Heart left ventricle (tissue), 16 donors: Measurements from ENCODE around the gene DGKG. TPM values are rescaled to one million over a fixed set of nuclear protein-coding genes. Genes with fewer than 3 reads are reported as not detected.

Experiments used
- ATAC-seq, 4 donors: fragments of 200-7000 bp; cut with Tn5 transposase; one replicate each; pipeline ENCODE4 v1.9.1; 2020 to 2022; ENCODE audit warnings: moderate library complexity in 4 of 4, mild to moderate bottlenecking in 3 of 4, moderate number of reproducible peaks in 1 of 4
- DNase-seq, 5 donors: peaks; one replicate each; pipeline ENCODE4 v3.0.0-alpha.2; 2020
- H3K27ac ChIP-seq, 12 donors: fragments of 200-600 bp; sonication (generic) in 4 of 12; one replicate each; pipeline versions ENCODE4 v1.5.0 to v1.8.0; 2016 to 2022; ENCODE audit warnings: mild to moderate bottlenecking in 2 of 12
- H3K27me3 ChIP-seq, 9 donors: fragments of 200-600 bp; sonication (generic) in 2 of 9; one replicate each; pipeline versions ENCODE4 v1.5.1 to v1.8.0; 2016 to 2022; ENCODE audit warnings: mild to moderate bottlenecking in 3 of 9
- H3K36me3 ChIP-seq, 9 donors: fragments of 200-600 bp; sonication (generic) in 2 of 9; one replicate each; pipeline versions ENCODE4 v1.5.0 to v1.8.0; 2018 to 2022; ENCODE audit warnings: mild to moderate bottlenecking in 2 of 9
- H3K4me1 ChIP-seq, 12 donors: fragments of 200-600 bp; sonication (generic) in 4 of 12; one replicate each; pipeline versions ENCODE4 v1.5.0 to v1.8.0; 2016 to 2022; ENCODE audit warnings: mild to moderate bottlenecking in 3 of 12
- H3K4me3 ChIP-seq, 12 donors: fragments of 200-600 bp; sonication (generic) in 4 of 12; one replicate each; pipeline versions ENCODE4 v1.5.0 to v1.8.0; 2017 to 2022; ENCODE audit warnings: mild to moderate bottlenecking in 9 of 12, moderate library complexity in 4 of 12
- H3K9me3 ChIP-seq, 12 donors: fragments of 200-600 bp; sonication (generic) in 4 of 12; one replicate each; pipeline versions ENCODE4 v1.5.0 to v1.8.0; 2016 to 2022; ENCODE audit warnings: mild to moderate bottlenecking in 1 of 12
- CTCF ChIP-seq, 12 donors: fragments of 200-600 bp; sonication (generic) in 4 of 12; IDR thresholded peaks; one replicate each; pipeline versions ENCODE4 v1.5.0 to v1.8.0; 2018 to 2022; ENCODE audit warnings: antibody characterized with exemption in 12 of 12, mild to moderate bottlenecking in 5 of 12
- POLR2A ChIP-seq, 2 donors: fragments of 450-650 bp; IDR thresholded peaks; one replicate each; pipeline ENCODE4 v1.6.1; 2017; ENCODE audit warnings: antibody characterized with exemption in 2 of 2, mild to moderate bottlenecking in 2 of 2, moderate library complexity in 2 of 2
- WGBS, 4 donors: extraction: QIAGEN DNeasy Blood & Tissue Kit in 2 of 4; methylation state at CpG; one replicate each; pipeline versions ENCODE4 v1.1.5 to v1.1.7; 2013 to 2018; 5-methylcytosine and 5-hydroxymethylcytosine counted together
- intact Hi-C, 10 donors: fragments of 100-400 bp; cut with DNase I; formaldehyde crosslinking; loops; one replicate each; pipeline versions ENCODE4 v1.11.1 to v1.14.2; 2022
- polyA plus RNA-seq, 2 donors: library from polyadenylated mRNA; stranded (reverse); fragments of 200-250 nt; gene quantifications; one replicate each; pipeline ENCODE4 v1.2.3, GENCODE V29; 2013
- total RNA-seq, 9 donors: library from RNA; depleted of rRNA in 2 of 9; stranded (reverse); fragments of >200 nt in 2 of 9; fragmentation: NEBNext Ultra II Directional in 3 of 9; extraction: Animal tissue kit (Norgen Biotek cat#: 25700) in 3 of 9; gene quantifications; one replicate each; pipeline versions ENCODE4 v1.1.0 to v1.2.4, GENCODE V29; 2016 to 2023
- donor health status: ischemic (EF 13 %, LVEDD 7.1; RV severe dilation, severe dysfunction).
- donor health status: healthy with polysubstance abuse.
- donor health status: DM: no; HTN: yes; CAD: no.
- donor health status: DM: no; HTN: no; CAD: no.
- donor health status: ischemic (EF 25% LVEDD 6.9; RV normal size, moderate dysfunction).
- donor health status: ischemic (EF 25% LVEDD 5.7; RV mildly dilated, moderate dysfunction).
- donor health status: healthy.
- donor health status: DM: yes; HTN: yes; CAD: no.
- donor health status: ischemic (EF 35%, LVEDD 5.7; RV mildly dilated, moderate dysfunction).
- donor health status: nonischemic (EF 11% LVEDD 7.7; RV severe dilation, severe dysfunction).
- donor health status: DM: yes; HTN: yes; CAD: no.
- donor health status: PGD.
- donor health status: ischemic (EF 29% LVEDD 5.4; RV normal size, mild dysfunction).
- donor health status: nonischemic (EF 23%, LVEDD 6.1; RV moderate dilation, normal function).

DGKG gene
- total and polyA plus RNA-seq, 11 donors: 9.0 to 59.3 (median 32.0) TPM

- no peak for TF ChIP-seq CTCF (IDR thresholded peaks at IDR 0.05)
- DNase-seq (no peak), ATAC-seq (no peak)
- H3K4me1 ChIP-seq: peaks cover 0 to 13% (median 0%) of the 10 kb centered on the region in 12 donors
- H3K36me3 ChIP-seq: peaks cover 0 to 24% (median 6%) of the 10 kb centered on the region in 9 donors
- no peaks in the 10 kb centered on the region for H3K27me3 ChIP-seq
- no peak overlapping the region for H3K4me3 ChIP-seq
- 85 to 88% (median 86%) methylated on average over 7 of the region's 7 CpGs for WGBS, 4 donors
- intact Hi-C loops: no loop called here
- H3K9me3 ChIP-seq: no peaks in the 10 kb centered on the region
- H3K27ac ChIP-seq: no peak overlapping the region
Measured at GRCh38 chr3:186317478-186317877, 44.6 kb downstream of the DGKG start.

DNA sequence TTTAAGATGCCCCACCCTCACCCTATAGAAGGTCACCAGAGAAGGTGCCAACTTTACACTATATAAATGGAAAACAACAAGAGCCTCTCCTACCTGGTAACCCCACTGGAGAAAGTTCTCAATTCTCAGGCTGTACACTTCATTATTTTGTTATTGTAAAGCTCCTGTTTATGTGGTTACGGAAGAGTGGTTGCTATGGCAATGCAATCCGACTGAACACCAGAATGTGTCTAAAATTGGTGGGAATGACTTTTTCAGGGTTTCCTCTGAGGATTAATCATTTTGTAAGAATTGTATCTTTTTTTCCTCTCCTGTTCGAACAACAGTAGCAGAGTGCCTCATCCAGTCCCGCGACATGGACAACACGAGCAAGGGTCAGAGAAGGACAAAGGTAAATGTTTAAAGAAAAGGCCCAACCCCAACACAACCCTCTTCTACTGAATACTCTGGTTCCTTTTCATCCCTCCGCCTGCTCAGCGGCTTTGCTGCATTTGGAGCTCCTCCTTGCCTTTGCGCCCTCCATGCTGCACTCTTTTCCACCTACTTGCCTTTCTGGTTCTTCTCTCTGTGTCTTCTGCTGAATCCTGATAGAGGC, 45.3 kb downstream of the DGKG start:
- H3K4me1 ChIP-seq: peaks cover 0 to 11% (median 0%) of the 10 kb centered on the region in 12 donors
- ATAC-seq (no peak), DNase-seq (no peak)
- H3K36me3 ChIP-seq: peaks cover 0 to 24% (median 6%) of the 10 kb centered on the region in 9 donors
- H3K9me3 ChIP-seq: no peaks in the 10 kb centered on the region
- 83 to 88% (median 85%) methylated on average over 9 of the region's 9 CpGs for WGBS, 4 donors
- no peak overlapping the region for H3K27ac ChIP-seq
- no peaks in the 10 kb centered on the region for H3K27me3 ChIP-seq
- H3K4me3 ChIP-seq: no peak overlapping the region
- no peak for TF ChIP-seq POLR2A (IDR thresholded peaks at IDR 0.05)
- TF ChIP-seq CTCF (IDR thresholded peaks at IDR 0.05): no peak
- intact Hi-C loops: no loop called here

DNA sequence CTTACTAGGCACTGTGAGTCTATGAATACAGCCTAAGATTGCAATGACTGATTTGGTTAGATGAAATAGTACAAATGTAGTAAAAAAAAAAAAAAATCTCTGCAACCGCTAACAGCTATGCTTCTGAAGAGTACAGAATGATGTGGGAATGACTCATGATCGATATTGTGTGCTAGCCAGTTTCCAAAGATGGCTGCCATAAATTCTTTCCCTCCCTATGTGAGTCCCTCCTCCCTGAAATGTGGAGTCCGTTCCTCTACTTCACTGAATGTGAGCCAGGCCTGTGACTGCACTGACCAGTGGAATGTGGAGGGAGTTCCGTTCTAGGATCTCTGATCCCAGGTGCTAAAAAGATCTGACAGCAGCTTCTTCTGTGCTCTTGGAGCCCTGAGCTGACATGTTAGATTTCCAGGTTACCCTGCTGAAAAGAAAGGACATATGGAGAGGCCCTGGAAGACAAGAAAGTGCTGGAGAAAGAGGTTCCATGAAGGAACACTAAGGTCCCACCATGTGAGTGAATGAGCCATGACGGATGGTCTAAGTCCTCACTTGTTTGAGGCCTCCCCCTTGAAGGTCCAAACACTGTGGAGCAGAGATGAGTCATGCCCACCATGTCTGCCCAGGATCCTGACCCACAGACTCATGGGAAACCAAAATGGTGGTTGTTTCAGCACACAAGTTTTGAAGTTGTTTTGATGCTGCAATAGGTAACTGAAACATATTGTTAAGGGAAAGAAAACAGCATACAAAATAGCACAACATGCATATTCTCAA, 46.3 kb downstream of the DGKG start:
- no peak overlapping the region for H3K4me3 ChIP-seq
- no peaks in the 10 kb centered on the region for H3K27me3 ChIP-seq
- ATAC-seq (no peak), DNase-seq (no peak)
- H3K36me3 ChIP-seq: peaks cover 0 to 24% (median 6%) of the 10 kb centered on the region in 9 donors
- peaks cover 0 to 4% (median 0%) of the 10 kb centered on the region in 12 donors for H3K4me1 ChIP-seq
- intact Hi-C loops: no loop called here
- 80 to 91% (median 85%) methylated on average over 5 of the region's 5 CpGs for WGBS, 4 donors
- H3K27ac ChIP-seq: no peak overlapping the region
- TF ChIP-seq POLR2A (IDR thresholded peaks at IDR 0.05) (no peak), CTCF (IDR thresholded peaks at IDR 0.05) (no peak)
- H3K9me3 ChIP-seq: no peaks in the 10 kb centered on the region

- Histone ChIP-seq H3K27ac (peak overlapping the region in 2 of 12 donors; percentile 16 to 23), H3K27me3 (no peaks in the 10 kb centered on the region), H3K4me3 (no peak overlapping the region), H3K9me3 (no peaks in the 10 kb centered on the region), H3K36me3 (peaks cover 0 to 18% (median 6%) of the 10 kb centered on the region in 9 donors), H3K4me1 (peaks cover 0 to 4% (median 0%) of the 10 kb centered on the region in 12 donors)
- 64 to 83% (median 71%) methylated on average over 3 of the region's 3 CpGs for WGBS, 4 donors
- TF ChIP-seq CTCF (IDR thresholded peaks at IDR 0.05) (no peak), POLR2A (IDR thresholded peaks at IDR 0.05) (no peak)
- ATAC-seq (peak in 3 of 4 donors; percentile 42 to 57 (median 49)), DNase-seq (no peak)
- intact Hi-C loops: no loop called here
Measured at GRCh38 chr3:186314896-186315295, 47.1 kb downstream of the DGKG start.
